Measurements from ENCODE around the gene CAPZB.

The CAPZB gene

DNA sequence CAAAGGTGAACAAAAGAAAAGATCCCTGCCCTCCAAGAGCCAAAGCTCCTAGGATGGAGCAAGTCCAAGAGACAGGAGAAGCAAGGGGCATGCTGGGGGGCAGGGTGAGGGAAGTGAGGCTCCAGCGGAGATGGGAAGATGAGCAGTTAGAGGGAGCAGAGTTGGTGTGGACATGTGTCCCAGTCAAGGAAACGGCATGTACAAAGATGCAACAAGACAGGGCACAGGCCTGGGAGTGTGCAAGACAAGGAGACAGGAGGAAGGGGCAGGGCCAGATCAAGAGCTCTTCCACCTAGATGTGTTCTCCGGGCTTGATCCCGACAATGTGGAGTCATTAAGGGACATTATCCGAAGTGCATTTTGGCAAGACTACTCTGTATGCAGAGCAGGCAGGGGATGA lies 82.1 kb downstream of the CAPZB start:
- DNase-seq (ENCODE audit: low read depth): no peak
- H3K4me3 ChIP-seq (replicated peaks; ENCODE audit: low read depth, low read length): no peak overlapping the region
- TF ChIP-seq, protein P1, sequence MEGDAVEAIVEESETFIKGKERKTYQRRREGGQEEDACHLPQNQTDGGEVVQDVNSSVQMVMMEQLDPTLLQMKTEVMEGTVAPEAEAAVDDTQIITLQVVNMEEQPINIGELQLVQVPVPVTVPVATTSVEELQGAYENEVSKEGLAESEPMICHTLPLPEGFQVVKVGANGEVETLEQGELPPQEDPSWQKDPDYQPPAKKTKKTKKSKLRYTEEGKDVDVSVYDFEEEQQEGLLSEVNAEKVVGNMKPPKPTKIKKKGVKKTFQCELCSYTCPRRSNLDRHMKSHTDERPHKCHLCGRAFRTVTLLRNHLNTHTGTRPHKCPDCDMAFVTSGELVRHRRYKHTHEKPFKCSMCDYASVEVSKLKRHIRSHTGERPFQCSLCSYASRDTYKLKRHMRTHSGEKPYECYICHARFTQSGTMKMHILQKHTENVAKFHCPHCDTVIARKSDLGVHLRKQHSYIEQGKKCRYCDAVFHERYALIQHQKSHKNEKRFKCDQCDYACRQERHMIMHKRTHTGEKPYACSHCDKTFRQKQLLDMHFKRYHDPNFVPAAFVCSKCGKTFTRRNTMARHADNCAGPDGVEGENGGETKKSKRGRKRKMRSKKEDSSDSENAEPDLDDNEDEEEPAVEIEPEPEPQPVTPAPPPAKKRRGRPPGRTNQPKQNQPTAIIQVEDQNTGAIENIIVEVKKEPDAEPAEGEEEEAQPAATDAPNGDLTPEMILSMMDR (IDR thresholded peaks at IDR 0.05; ENCODE audit: low read length, missing control alignments): no peak

DNA sequence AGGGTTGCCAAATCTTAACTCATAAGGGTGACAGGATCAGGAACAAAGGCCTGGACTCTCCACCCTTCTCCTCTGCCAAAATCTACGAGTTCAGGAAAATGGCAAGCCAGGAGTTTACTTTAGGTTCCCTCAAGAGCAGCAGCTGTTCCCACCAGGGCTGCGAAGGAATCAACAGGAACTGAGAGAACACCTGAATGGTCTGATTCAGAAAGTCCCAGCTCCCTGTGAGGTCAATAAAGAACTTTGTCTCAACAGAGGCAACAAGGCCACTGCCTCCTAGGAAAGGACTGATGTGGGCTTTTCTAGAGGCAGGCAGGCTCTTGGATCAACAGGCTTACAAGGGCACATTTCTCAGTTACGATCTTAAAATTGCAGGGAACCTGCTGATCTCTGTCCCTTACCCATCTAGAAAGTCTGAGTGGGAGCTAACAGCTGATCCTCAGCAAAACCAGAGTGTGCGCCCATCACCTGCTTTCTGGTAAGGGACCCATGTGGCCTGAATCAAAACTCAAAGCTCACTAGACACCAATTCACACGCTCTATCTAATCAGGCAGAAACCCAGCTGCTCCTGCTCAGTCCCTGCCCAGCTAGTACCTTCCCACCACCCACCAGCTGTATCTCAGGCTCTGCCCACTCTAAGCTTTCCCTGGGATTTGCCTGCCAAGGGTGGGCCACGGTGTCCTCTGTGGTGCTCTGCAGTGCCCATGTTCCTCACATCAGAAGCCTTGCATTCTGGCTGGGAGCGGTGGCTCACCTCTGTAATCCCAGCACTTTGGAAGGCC lies 83.1 kb downstream of the CAPZB start:
- DNase-seq (ENCODE audit: low read depth): no peak
- TF ChIP-seq, protein P1 (IDR thresholded peaks at IDR 0.05; ENCODE audit: low read length, missing control alignments): no peak
- no peak overlapping the region for H3K4me3 ChIP-seq (replicated peaks; ENCODE audit: low read depth, low read length)

DNA sequence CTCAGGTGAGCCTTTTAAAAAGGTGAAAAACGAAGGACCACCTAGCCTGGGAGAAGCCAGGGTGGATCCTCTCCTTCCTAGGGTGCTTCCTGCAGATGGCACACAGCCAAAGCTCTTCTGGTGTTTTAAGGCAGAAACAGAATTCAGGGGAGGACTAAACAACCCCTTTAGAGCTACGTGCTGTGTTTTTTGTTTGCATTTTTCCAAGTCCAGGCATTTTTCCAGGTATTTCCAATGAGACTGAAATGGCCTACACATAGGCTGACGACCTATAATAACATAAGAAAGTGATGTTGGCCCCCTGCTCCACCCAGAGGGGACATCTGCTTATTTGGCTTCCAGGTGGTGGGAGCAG lies 83.8 kb downstream of the CAPZB start:
- TF ChIP-seq, protein P1 (IDR thresholded peaks at IDR 0.05; ENCODE audit: low read length, missing control alignments): no peak
- no peak for DNase-seq (ENCODE audit: low read depth)
- H3K4me3 ChIP-seq (replicated peaks; ENCODE audit: low read depth, low read length): no peak overlapping the region

DNA sequence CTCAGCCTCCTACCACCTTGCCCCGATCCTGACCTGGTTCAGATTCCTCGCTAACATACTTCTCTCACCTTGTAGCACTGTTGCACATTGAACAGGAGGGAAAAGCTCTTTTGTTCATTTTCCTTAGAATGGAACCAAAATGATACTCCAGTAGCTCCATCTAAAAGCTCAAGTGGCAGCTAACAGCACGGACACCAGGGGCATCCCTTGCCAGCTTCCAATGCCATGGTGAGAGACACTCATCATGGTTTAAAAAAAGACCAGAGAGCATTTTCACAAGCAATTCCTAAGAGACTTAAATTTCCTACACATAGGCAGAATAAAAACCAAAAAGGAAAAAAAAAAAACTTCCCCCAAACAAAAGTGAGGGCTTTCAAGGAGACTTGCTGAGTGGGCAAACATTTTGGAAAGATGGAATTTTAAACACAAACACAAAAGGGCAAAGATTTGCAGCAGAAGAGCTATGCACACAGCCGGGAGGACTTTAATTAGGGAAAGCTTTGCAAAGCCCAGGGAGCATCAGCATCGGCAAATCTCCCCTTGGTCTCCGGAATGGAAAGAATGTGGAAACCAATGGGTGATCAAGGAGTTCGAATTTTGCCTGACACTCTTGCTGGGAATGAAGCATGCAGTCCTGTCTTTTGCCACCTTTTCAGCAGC lies 84.3 kb downstream of the CAPZB start:
- TF ChIP-seq, protein P1 (IDR thresholded peaks at IDR 0.05; ENCODE audit: low read length, missing control alignments): no peak
- DNase-seq (ENCODE audit: low read depth): no peak
- H3K4me3 ChIP-seq (replicated peaks; ENCODE audit: low read depth, low read length): no peak overlapping the region

DNA sequence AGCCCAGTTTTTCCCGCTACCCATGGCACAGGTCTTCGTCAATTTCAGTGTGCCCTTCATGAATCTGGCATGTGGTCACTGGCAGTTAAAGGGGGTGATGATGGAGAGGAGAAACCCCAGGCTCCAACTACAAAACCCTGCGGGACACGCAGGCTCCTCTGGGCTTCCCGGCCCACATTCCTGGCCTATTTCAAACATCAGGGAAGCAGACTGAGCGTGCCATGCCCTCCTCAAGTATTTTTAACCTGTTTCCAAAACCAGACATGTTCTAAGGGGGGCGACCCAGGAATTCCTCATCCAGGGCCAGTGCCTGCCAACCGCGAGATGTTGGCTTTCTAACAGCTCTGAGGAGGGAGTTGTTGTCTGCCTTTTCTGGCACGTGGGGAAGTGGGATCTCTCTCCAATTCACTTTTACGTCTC lies 85.1 kb downstream of the CAPZB start:
- no peak overlapping the region for H3K4me3 ChIP-seq (replicated peaks; ENCODE audit: low read depth, low read length)
- TF ChIP-seq, protein P1 (IDR thresholded peaks at IDR 0.05; ENCODE audit: low read length, missing control alignments): no peak
- no peak for DNase-seq (ENCODE audit: low read depth)

DNA sequence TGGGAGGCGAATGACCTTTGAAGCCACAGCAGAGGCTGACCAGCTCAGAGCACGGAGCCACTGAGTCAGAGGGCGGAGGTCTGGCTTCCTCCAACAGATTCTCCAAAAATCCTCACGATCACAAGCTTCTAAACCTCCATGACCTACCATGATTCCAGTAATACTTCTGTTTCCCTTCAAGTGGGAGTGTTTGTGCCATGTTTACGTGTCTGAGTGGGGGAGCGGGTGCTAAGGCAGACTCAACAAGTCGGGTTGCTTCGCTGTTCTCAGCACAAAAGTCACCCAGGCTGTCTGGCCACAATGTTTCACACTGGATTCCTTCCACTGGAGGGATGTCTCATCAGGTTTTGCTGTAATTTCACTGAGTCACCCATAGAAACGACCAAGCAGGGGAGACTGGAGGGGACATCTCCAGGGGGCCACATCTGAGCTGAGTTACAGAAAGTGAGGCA lies 87.0 kb downstream of the CAPZB start:
- no peak overlapping the region for H3K4me3 ChIP-seq (replicated peaks; ENCODE audit: low read depth, low read length)
- DNase-seq (ENCODE audit: low read depth): peak; percentile 88
- TF ChIP-seq, protein P1 (IDR thresholded peaks at IDR 0.05; ENCODE audit: low read length, missing control alignments): peak; percentile 54

All from fibroblast of pulmonary artery (primary cell).